Upper lobe of left lung (tissue), 6 donors: Measurements from ENCODE around the gene MANSC1. TPM values are rescaled to one million over a fixed set of nuclear protein-coding genes. Genes with fewer than 3 reads are reported as not detected.

ENCODE experiments used
- ATAC-seq, 2 donors: fragments of 200-7000 bp; cut with Tn5 transposase; one replicate each; pipeline ENCODE4 v1.9.1; 2022; ENCODE audit warnings: mild to moderate bottlenecking in 2 of 2, moderate library complexity in 2 of 2; ENCODE audit not compliant: low FRiP score in 2 of 2
- DNase-seq, 2 donors: peaks; one replicate each; pipeline ENCODE4 v3.0.0-alpha.2; 2019 to 2020
- H3K27ac ChIP-seq, 4 donors: fragments of 200-600 bp; sonication (generic); one replicate each; pipeline ENCODE4 v1.5.1; 2016 to 2019
- H3K27me3 ChIP-seq, 4 donors: fragments of 200-600 bp; sonication (generic); one replicate each; pipeline ENCODE4 v1.5.1; 2017 to 2019
- H3K36me3 ChIP-seq, 4 donors: fragments of 200-600 bp; sonication (generic); one replicate each; pipeline ENCODE4 v1.5.1; 2016 to 2019
- H3K4me1 ChIP-seq, 4 donors: fragments of 200-600 bp; sonication (generic); one replicate each; pipeline ENCODE4 v1.5.1; 2018 to 2019
- H3K4me3 ChIP-seq, 4 donors: fragments of 200-600 bp; sonication (generic); one replicate each; pipeline ENCODE4 v1.5.1; 2017 to 2019; ENCODE audit warnings: mild to moderate bottlenecking in 2 of 4, moderate library complexity in 1 of 4
- H3K9me3 ChIP-seq, 4 donors: fragments of 200-600 bp; sonication (generic); one replicate each; pipeline ENCODE4 v1.5.1; 2018 to 2019
- EP300 ChIP-seq, 4 donors: sonication (generic); formaldehyde crosslinking; IDR thresholded peaks; one replicate each; pipeline ENCODE4 v1.5.1; 2017; ENCODE audit warnings: antibody characterized with exemption in 4 of 4, control low read depth in 2 of 4
- POLR2A ChIP-seq, 4 donors: fragments of 450-650 bp; IDR thresholded peaks; one replicate each; pipeline ENCODE4 v1.5.1; 2016 to 2017; ENCODE audit warnings: antibody characterized with exemption in 4 of 4, mild to moderate bottlenecking in 2 of 4
- POLR2AphosphoS5 ChIP-seq, 2 donors: sonication (generic); formaldehyde crosslinking; IDR thresholded peaks; one replicate each; pipeline ENCODE4 v1.5.1; 2017; ENCODE audit warnings: antibody characterized with exemption in 2 of 2
- WGBS, 2 donors: methylation state at CpG; one replicate each; pipeline ENCODE4 v1.1.5; 2017 to 2018; 5-methylcytosine and 5-hydroxymethylcytosine counted together
- total RNA-seq, 6 donors: library from RNA; depleted of rRNA in 4 of 6; stranded (reverse); fragments of >200 nt in 4 of 6; gene quantifications; one replicate each; pipeline versions ENCODE4 v1.1.0 to v1.2.1, GENCODE V29; 2016 to 2021
- TF ChIP-seq, protein P1 (sequence below), 6 experiments: fragments of 450-650 bp in 4 of 6; fragments of 200-600 bp in 2 of 6; sonication (generic) in 2 of 6; IDR thresholded peaks; one replicate each; pipeline ENCODE4 v1.5.1; 2016 to 2019; ENCODE audit warnings: antibody characterized with exemption in 6 of 6
- donor health status: DM: no; HTN: no; CAD: no; lungs with moderate emphysema.
- donor health status: DM: no; HTN: yes; CAD: no; lungs with severe emphysema.

The MANSC1 gene
- total RNA-seq, 6 donors from 2014 or later: 2.1 to 25.2 (median 14.0) TPM

GRCh38 chr12:12393171-12393570, 43.1 kb upstream of the MANSC1 start:
- H3K36me3 ChIP-seq: no peaks in the 10 kb centered on the region
- no peak overlapping the region for H3K4me3 ChIP-seq
- ATAC-seq (no peak), DNase-seq (no peak)
- 91 to 94% methylated on average over 2 of the region's 2 CpGs for WGBS, 2 donors
- TF ChIP-seq POLR2A (IDR thresholded peaks at IDR 0.05) (no peak), POLR2AphosphoS5 (IDR thresholded peaks at IDR 0.05) (no peak), EP300 (IDR thresholded peaks at IDR 0.05) (no peak)
- TF ChIP-seq, protein P1, sequence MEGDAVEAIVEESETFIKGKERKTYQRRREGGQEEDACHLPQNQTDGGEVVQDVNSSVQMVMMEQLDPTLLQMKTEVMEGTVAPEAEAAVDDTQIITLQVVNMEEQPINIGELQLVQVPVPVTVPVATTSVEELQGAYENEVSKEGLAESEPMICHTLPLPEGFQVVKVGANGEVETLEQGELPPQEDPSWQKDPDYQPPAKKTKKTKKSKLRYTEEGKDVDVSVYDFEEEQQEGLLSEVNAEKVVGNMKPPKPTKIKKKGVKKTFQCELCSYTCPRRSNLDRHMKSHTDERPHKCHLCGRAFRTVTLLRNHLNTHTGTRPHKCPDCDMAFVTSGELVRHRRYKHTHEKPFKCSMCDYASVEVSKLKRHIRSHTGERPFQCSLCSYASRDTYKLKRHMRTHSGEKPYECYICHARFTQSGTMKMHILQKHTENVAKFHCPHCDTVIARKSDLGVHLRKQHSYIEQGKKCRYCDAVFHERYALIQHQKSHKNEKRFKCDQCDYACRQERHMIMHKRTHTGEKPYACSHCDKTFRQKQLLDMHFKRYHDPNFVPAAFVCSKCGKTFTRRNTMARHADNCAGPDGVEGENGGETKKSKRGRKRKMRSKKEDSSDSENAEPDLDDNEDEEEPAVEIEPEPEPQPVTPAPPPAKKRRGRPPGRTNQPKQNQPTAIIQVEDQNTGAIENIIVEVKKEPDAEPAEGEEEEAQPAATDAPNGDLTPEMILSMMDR (IDR thresholded peaks at IDR 0.05): no peak
- H3K9me3 ChIP-seq: no peaks in the 10 kb centered on the region
- no peaks in the 10 kb centered on the region for H3K27me3 ChIP-seq
- H3K4me1 ChIP-seq: peaks cover 0 to 6% (median 2%) of the 10 kb centered on the region in 4 donors
- no peak overlapping the region for H3K27ac ChIP-seq

DNA sequence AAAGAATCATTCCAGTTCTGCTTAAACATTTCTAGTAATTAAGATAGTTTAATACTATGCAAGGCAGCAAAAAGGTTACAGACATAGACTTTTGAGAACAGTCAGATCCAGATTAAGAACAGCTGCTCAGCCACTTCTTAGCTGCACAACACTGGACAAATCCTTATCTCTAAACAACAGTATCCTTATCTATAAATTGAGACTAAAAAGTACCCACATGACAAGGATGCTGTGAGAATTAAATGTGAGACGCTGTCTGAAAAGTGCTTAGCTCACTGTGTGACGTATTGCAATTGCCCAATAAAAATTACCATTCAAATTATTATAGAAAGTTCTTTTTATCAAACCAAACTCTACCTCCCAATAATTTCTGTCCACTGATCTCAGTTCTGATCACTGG, 42.4 kb upstream of the MANSC1 start:
- Histone ChIP-seq H3K27me3 (no peaks in the 10 kb centered on the region), H3K4me1 (peaks cover 0 to 5% (median 2%) of the 10 kb centered on the region in 4 donors), H3K27ac (no peak overlapping the region), H3K36me3 (no peaks in the 10 kb centered on the region), H3K4me3 (no peak overlapping the region), H3K9me3 (no peaks in the 10 kb centered on the region)
- DNase-seq (no peak), ATAC-seq (no peak)
- WGBS, 2 donors: 52 to 61% methylated on average over 2 of the region's 2 CpGs
- no peak for TF ChIP-seq EP300 (IDR thresholded peaks at IDR 0.05)
- no peak for TF ChIP-seq POLR2AphosphoS5 (IDR thresholded peaks at IDR 0.05)
- no peak for TF ChIP-seq POLR2A (IDR thresholded peaks at IDR 0.05)
- TF ChIP-seq, protein P1 (IDR thresholded peaks at IDR 0.05): no peak

DNA sequence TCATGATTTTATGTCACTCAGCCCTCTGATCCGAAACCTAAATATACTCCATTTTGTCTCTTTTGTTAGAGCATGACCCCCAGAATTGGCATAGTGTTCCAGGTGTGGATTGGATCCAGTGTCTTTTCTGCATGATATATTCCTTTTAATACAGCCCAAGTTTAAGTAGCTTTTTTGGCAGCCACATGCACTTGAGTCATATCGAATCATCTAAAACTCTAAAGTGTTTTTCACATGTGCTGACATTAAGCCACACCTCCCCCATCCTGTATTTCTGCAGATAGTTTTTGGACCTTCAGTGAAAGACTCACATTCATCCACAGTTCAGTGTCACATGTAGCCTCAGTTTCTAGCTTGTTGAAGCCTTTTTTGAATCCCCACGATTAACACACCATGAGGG, 37.5 kb upstream of the MANSC1 start:
- no peak overlapping the region for H3K4me3 ChIP-seq
- no peak for TF ChIP-seq POLR2A (IDR thresholded peaks at IDR 0.05)
- TF ChIP-seq EP300 (IDR thresholded peaks at IDR 0.05): no peak
- TF ChIP-seq, protein P1 (IDR thresholded peaks at IDR 0.05): no peak
- TF ChIP-seq POLR2AphosphoS5 (IDR thresholded peaks at IDR 0.05): no peak
- DNase-seq (no peak), ATAC-seq (peak in 1 of 2 donors; percentile 34)
- H3K27me3 ChIP-seq: no peaks in the 10 kb centered on the region
- WGBS, 2 donors: 54 to 85% methylated on average over 3 of the region's 3 CpGs
- H3K36me3 ChIP-seq: peaks cover 0 to 4% (median 0%) of the 10 kb centered on the region in 4 donors
- no peaks in the 10 kb centered on the region for H3K9me3 ChIP-seq
- H3K27ac ChIP-seq: no peak overlapping the region
- H3K4me1 ChIP-seq: peaks cover 0 to 9% (median 4%) of the 10 kb centered on the region in 4 donors

DNA sequence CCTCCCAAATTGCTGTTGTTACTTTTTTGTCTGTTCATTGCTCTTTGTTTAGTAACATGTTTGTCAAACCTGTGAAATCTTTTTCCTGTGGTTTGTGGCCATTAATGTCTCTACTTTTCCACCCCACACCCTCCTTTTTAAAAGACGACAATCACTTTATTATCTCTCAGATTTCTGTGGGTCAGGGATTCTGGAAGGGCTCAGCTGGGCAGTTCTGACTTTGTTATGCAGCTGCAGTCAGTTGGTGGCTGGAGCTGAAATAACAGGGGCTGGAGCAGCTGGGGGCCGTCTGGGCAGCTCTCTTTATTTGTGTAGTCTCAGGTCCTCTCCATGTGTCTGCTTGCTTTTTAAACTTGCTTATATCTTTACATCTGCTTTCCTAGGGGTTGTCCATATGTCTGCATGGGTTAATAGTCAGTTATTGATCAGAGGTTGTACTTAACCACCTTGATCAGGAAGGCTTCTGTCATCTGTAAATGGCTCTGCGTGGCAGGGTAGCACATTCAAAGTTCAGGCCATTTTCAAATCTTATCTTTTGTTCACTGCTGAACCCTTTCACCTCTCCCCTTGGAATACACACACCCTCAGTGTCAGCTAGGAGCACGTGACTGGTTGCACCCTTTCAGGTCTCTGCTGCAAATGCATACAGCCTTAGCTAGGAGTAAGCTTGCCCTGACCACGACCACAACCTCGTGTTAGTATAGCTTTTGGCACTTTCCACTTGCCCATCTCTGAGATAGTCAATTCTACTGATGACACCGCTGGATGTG, 34.7 kb upstream of the MANSC1 start:
- DNase-seq (peak in 1 of 2 donors; percentile 26), ATAC-seq (no peak)
- TF ChIP-seq, protein P1 (IDR thresholded peaks at IDR 0.05): no peak
- TF ChIP-seq POLR2A (IDR thresholded peaks at IDR 0.05): no peak
- TF ChIP-seq POLR2AphosphoS5 (IDR thresholded peaks at IDR 0.05): no peak
- no peak for TF ChIP-seq EP300 (IDR thresholded peaks at IDR 0.05)
- Histone ChIP-seq H3K27ac (peak overlapping the region in 1 of 4 donors; percentile 37), H3K36me3 (peaks cover 0 to 4% (median 0%) of the 10 kb centered on the region in 4 donors), H3K4me3 (no peak overlapping the region), H3K9me3 (no peaks in the 10 kb centered on the region), H3K27me3 (no peaks in the 10 kb centered on the region), H3K4me1 (peaks cover 1 to 16% (median 11%) of the 10 kb centered on the region in 4 donors)
- 71 to 76% methylated on average over 7 of the region's 7 CpGs for WGBS, 2 donors
